Mucosa of stomach (tissue), 1 donor: ENCODE measurements around the gene OPCML.

ENCODE experiments used
- H3K27me3 ChIP-seq: one replicate; pipeline ENCODE4 v1.7.0; 2013; ENCODE audit warnings: mild to moderate bottlenecking, low read length; ENCODE audit not compliant: control insufficient read depth, insufficient read depth
- H3K36me3 ChIP-seq: one replicate; pipeline ENCODE4 v1.7.0; 2013; ENCODE audit warnings: low read length; ENCODE audit not compliant: control insufficient read depth, insufficient read depth
- H3K4me1 ChIP-seq: one replicate; pipeline ENCODE4 v1.7.0; 2013; ENCODE audit warnings: mild to moderate bottlenecking, low read length; ENCODE audit not compliant: control insufficient read depth, insufficient read depth
- H3K4me3 ChIP-seq: one replicate; pipeline ENCODE4 v1.7.0; 2013; ENCODE audit warnings: low read length
- H3K9ac ChIP-seq: one replicate; pipeline ENCODE4 v1.7.0; 2013; ENCODE audit warnings: mild to moderate bottlenecking, low read length, moderate library complexity
- H3K9me3 ChIP-seq: one replicate; pipeline ENCODE4 v1.7.0; 2013; ENCODE audit warnings: mild to moderate bottlenecking, low read length, moderate library complexity; ENCODE audit not compliant: control insufficient read depth
- donor health status: Pancreatic carcinoma.

The OPCML gene

GRCh38 chr11:133497477-133498140, 34.7 kb downstream of the OPCML start:
- H3K9ac ChIP-seq: no peak overlapping the region
- H3K36me3 ChIP-seq: no peaks in the 10 kb centered on the region
- H3K9me3 ChIP-seq: no peaks in the 10 kb centered on the region
- H3K27me3 ChIP-seq: peaks cover 4% of the 10 kb centered on the region
- H3K4me1 ChIP-seq: no peaks in the 10 kb centered on the region
- no peak overlapping the region for H3K4me3 ChIP-seq

- Histone ChIP-seq H3K9me3 (no peaks in the 10 kb centered on the region), H3K27me3 (no peaks in the 10 kb centered on the region), H3K36me3 (no peaks in the 10 kb centered on the region), H3K9ac (no peak overlapping the region), H3K4me3 (no peak overlapping the region), H3K4me1 (no peaks in the 10 kb centered on the region)
These were observed 39.4 kb downstream of the OPCML start for GRCh38 chr11:133492895-133493294.

- H3K9me3 ChIP-seq: no peaks in the 10 kb centered on the region
- H3K36me3 ChIP-seq: no peaks in the 10 kb centered on the region
- H3K4me1 ChIP-seq: no peaks in the 10 kb centered on the region
- H3K27me3 ChIP-seq: no peaks in the 10 kb centered on the region
- no peak overlapping the region for H3K9ac ChIP-seq
- no peak overlapping the region for H3K4me3 ChIP-seq
These were observed 40.5 kb downstream of the OPCML start for GRCh38 chr11:133491680-133492383.

GRCh38 chr11:133480722-133481121, 51.6 kb downstream of the OPCML start:
- Histone ChIP-seq H3K9ac (no peak overlapping the region), H3K4me1 (no peaks in the 10 kb centered on the region), H3K36me3 (no peaks in the 10 kb centered on the region), H3K27me3 (no peaks in the 10 kb centered on the region), H3K4me3 (no peak overlapping the region), H3K9me3 (no peaks in the 10 kb centered on the region)

- Histone ChIP-seq H3K4me3 (no peak overlapping the region), H3K36me3 (no peaks in the 10 kb centered on the region), H3K4me1 (no peaks in the 10 kb centered on the region), H3K27me3 (no peaks in the 10 kb centered on the region), H3K9ac (no peak overlapping the region), H3K9me3 (no peaks in the 10 kb centered on the region)
These were observed 53.1 kb downstream of the OPCML start for GRCh38 chr11:133479209-133479608.

- no peak overlapping the region for H3K4me3 ChIP-seq
- no peaks in the 10 kb centered on the region for H3K36me3 ChIP-seq
- no peaks in the 10 kb centered on the region for H3K27me3 ChIP-seq
- no peaks in the 10 kb centered on the region for H3K4me1 ChIP-seq
- no peak overlapping the region for H3K9ac ChIP-seq
- no peaks in the 10 kb centered on the region for H3K9me3 ChIP-seq
These were observed 55.1 kb downstream of the OPCML start for GRCh38 chr11:133477251-133477625.

- H3K9ac ChIP-seq: no peak overlapping the region
- no peak overlapping the region for H3K4me3 ChIP-seq
- no peaks in the 10 kb centered on the region for H3K4me1 ChIP-seq
- no peaks in the 10 kb centered on the region for H3K36me3 ChIP-seq
- no peaks in the 10 kb centered on the region for H3K9me3 ChIP-seq
- no peaks in the 10 kb centered on the region for H3K27me3 ChIP-seq
These were observed 55.6 kb downstream of the OPCML start for GRCh38 chr11:133476570-133477250.

GRCh38 chr11:133474461-133474860, 57.8 kb downstream of the OPCML start:
- Histone ChIP-seq H3K9ac (no peak overlapping the region), H3K4me1 (no peaks in the 10 kb centered on the region), H3K9me3 (no peaks in the 10 kb centered on the region), H3K36me3 (no peaks in the 10 kb centered on the region), H3K4me3 (no peak overlapping the region), H3K27me3 (no peaks in the 10 kb centered on the region)

GRCh38 chr11:133467686-133468085, 64.6 kb downstream of the OPCML start:
- no peaks in the 10 kb centered on the region for H3K9me3 ChIP-seq
- H3K4me1 ChIP-seq: no peaks in the 10 kb centered on the region
- no peak overlapping the region for H3K9ac ChIP-seq
- H3K27me3 ChIP-seq: no peaks in the 10 kb centered on the region
- no peaks in the 10 kb centered on the region for H3K36me3 ChIP-seq
- no peak overlapping the region for H3K4me3 ChIP-seq

GRCh38 chr11:133443206-133443747, 89.0 kb downstream of the OPCML start:
- Histone ChIP-seq H3K9ac (no peak overlapping the region), H3K4me3 (no peak overlapping the region), H3K9me3 (no peaks in the 10 kb centered on the region), H3K36me3 (no peaks in the 10 kb centered on the region), H3K27me3 (no peaks in the 10 kb centered on the region), H3K4me1 (no peaks in the 10 kb centered on the region)

- Histone ChIP-seq H3K4me3 (no peak overlapping the region), H3K27me3 (no peaks in the 10 kb centered on the region), H3K4me1 (no peaks in the 10 kb centered on the region), H3K36me3 (no peaks in the 10 kb centered on the region), H3K9ac (no peak overlapping the region), H3K9me3 (no peaks in the 10 kb centered on the region)
These were observed 90.2 kb downstream of the OPCML start for GRCh38 chr11:133441964-133442660.

GRCh38 chr11:133425992-133426391, 106.3 kb downstream of the OPCML start:
- no peaks in the 10 kb centered on the region for H3K4me1 ChIP-seq
- H3K9me3 ChIP-seq: no peaks in the 10 kb centered on the region
- H3K36me3 ChIP-seq: no peaks in the 10 kb centered on the region
- H3K27me3 ChIP-seq: no peaks in the 10 kb centered on the region
- H3K4me3 ChIP-seq: no peak overlapping the region
- H3K9ac ChIP-seq: no peak overlapping the region
